Lung (tissue), 12 donors: ENCODE data around the gene SAV1. TPM values are rescaled to one million over a fixed set of nuclear protein-coding genes. Genes with fewer than 3 reads are reported as not detected.
"Not testable (repeated sequence)": the region's sequence is repeated elsewhere in the genome, so short reads cannot be mapped to it uniquely, and the experiment has no call there.

ENCODE experiments used
- ATAC-seq: fragments of 200-7000 bp; cut with Tn5 transposase; one replicate; pipeline ENCODE4 v1.9.1; 2020; ENCODE audit warnings: moderate number of reproducible peaks; ENCODE audit not compliant: insufficient read depth, low FRiP score
- DNase-seq, 3 donors: peaks; one replicate each; pipeline ENCODE4 v3.0.0-alpha.2; 2013 to 2017
- H3K27ac ChIP-seq, 2 donors: one replicate each; pipeline ENCODE4 v1.5.1; 2013; ENCODE audit warnings: mild to moderate bottlenecking in 2 of 2, moderate library complexity in 2 of 2, control low read depth in 1 of 2, inconsistent platforms in 1 of 2, low read depth in 1 of 2, low read length in 1 of 2
- H3K27me3 ChIP-seq, 3 donors: one replicate each; pipeline ENCODE4 v1.5.1; 2013; ENCODE audit warnings: low read length in 2 of 3; ENCODE audit not compliant: control insufficient read depth in 3 of 3, insufficient read depth in 3 of 3
- H3K36me3 ChIP-seq, 4 donors: one replicate each; pipeline ENCODE4 v1.5.1; 2013; ENCODE audit warnings: low read length in 4 of 4, mild to moderate bottlenecking in 1 of 4, moderate library complexity in 1 of 4; ENCODE audit not compliant: control insufficient read depth in 4 of 4, insufficient read depth in 4 of 4
- H3K4me1 ChIP-seq, 5 donors: one replicate each; pipeline ENCODE4 v1.5.1; 2013; ENCODE audit warnings: low read length in 5 of 5, mild to moderate bottlenecking in 2 of 5, moderate library complexity in 1 of 5; ENCODE audit not compliant: control insufficient read depth in 5 of 5, insufficient read depth in 5 of 5
- H3K4me3 ChIP-seq: one replicate; pipeline ENCODE4 v1.5.1; 2013; ENCODE audit warnings: mild to moderate bottlenecking, control low read depth, moderate library complexity
- H3K9ac ChIP-seq, 2 donors: one replicate each; pipeline ENCODE4 v1.5.1; 2013; ENCODE audit warnings: low read length in 2 of 2, control low read depth in 1 of 2; ENCODE audit not compliant: insufficient read depth in 1 of 2
- H3K9me3 ChIP-seq, 4 donors: one replicate each; pipeline ENCODE4 v1.5.1; 2013; ENCODE audit warnings: low read length in 3 of 4, mild to moderate bottlenecking in 1 of 4, moderate library complexity in 1 of 4; ENCODE audit not compliant: control insufficient read depth in 4 of 4, insufficient read depth in 3 of 4
- CTCF ChIP-seq: IDR thresholded peaks from 2 replicates; pipeline ENCODE4 v1.5.1; 2012; ENCODE audit warnings: mild to moderate bottlenecking; ENCODE audit errors: control extremely low read depth, extremely low read depth
- WGBS, 2 donors: extraction: QIAGEN DNeasy Blood & Tissue Kit; methylation state at CpG; one replicate each; pipeline ENCODE4 v1.1.7; 2013; 5-methylcytosine and 5-hydroxymethylcytosine counted together
- polyA plus RNA-seq, 2 donors: library from polyadenylated mRNA; stranded (reverse); fragments of 200-250 nt; gene quantifications; one replicate each; pipeline ENCODE4 v1.2.1, GENCODE V29; 2013
- total RNA-seq, 2 donors: library from RNA; depleted of rRNA in 1 of 2; stranded (reverse); fragments of >200 nt in 1 of 2; gene quantifications; one replicate each; pipeline ENCODE4 v1.2.1, GENCODE V29; 2014 to 2021
- donor health status: control.
- donor health status: control.
- donor health status: Bipolar disorder and iron deficiency.
- donor health status: healthy.
- donor health status: DM: yes; HTN: yes; CAD: no.

SAV1 gene
- total and polyA plus RNA-seq, 4 donors, result 17.9 to 76.1 (median 29.3) TPM

GRCh38 chr14:50635141-50635540 is 33.0 kb downstream of the SAV1 start:
- Histone ChIP-seq H3K27me3 (no peaks in the 10 kb centered on the region), H3K4me1 (peaks cover 0 to 5% (median 0%) of the 10 kb centered on the region in 5 donors), H3K9ac (no peak overlapping the region), H3K27ac (no peak overlapping the region), H3K36me3 (peaks cover 3 to 10% (median 8%) of the 10 kb centered on the region in 4 donors), H3K9me3 (no peaks in the 10 kb centered on the region), H3K4me3 (no peak overlapping the region)
- TF ChIP-seq CTCF, result no peak
- ATAC-seq (no peak), DNase-seq (peak in 2 of 3 donors; percentile 39 to 51)
- WGBS, 2 donors, result 86 to 94% methylated on average over 2 of the region's 2 CpGs

- peaks cover 1 to 6% (median 3%) of the 10 kb centered on the region in 4 donors for H3K36me3 ChIP-seq
- 82% methylated on average over 4 of the region's 4 CpGs for WGBS, 2 donors
- no peaks in the 10 kb centered on the region for H3K27me3 ChIP-seq
- TF ChIP-seq CTCF, result no peak
- H3K27ac ChIP-seq, result no peak overlapping the region
- H3K4me1 ChIP-seq, result peaks cover 0 to 5% (median 0%) of the 10 kb centered on the region in 5 donors
- H3K4me3 ChIP-seq, result no peak overlapping the region
- H3K9ac ChIP-seq, result no peak overlapping the region
- DNase-seq (no peak), ATAC-seq (no peak)
- H3K9me3 ChIP-seq, result no peaks in the 10 kb centered on the region
Observed at GRCh38 chr14:50633954-50634353, 34.2 kb downstream of the SAV1 start.

- TF ChIP-seq CTCF, result no peak
- DNase-seq (no peak), ATAC-seq (no peak)
- Histone ChIP-seq H3K9me3 (no peaks in the 10 kb centered on the region), H3K4me1 (peaks cover 0 to 5% (median 0%) of the 10 kb centered on the region in 5 donors), H3K27ac (no peak overlapping the region), H3K27me3 (no peaks in the 10 kb centered on the region), H3K36me3 (peaks cover 3 to 10% (median 7%) of the 10 kb centered on the region in 4 donors), H3K4me3 (no peak overlapping the region), H3K9ac (no peak overlapping the region)
- 88 to 91% methylated on average over 4 of the region's 4 CpGs for WGBS, 2 donors
Observed at GRCh38 chr14:50631408-50631821, 36.7 kb downstream of the SAV1 start.

GRCh38 chr14:50624947-50625346 is 43.2 kb downstream of the SAV1 start:
- H3K27me3 ChIP-seq, ATAC-seq, H3K9me3 ChIP-seq, H3K27ac ChIP-seq, H3K4me1 ChIP-seq, DNase-seq, H3K4me3 ChIP-seq, H3K9ac ChIP-seq, H3K36me3 ChIP-seq: not testable (repeated sequence)
- WGBS, 2 donors, result 94 to 98% methylated on average over 4 of the region's 4 CpGs
